Measurements from ENCODE around the gene SERPINF2. TPM values are rescaled to one million over a fixed set of nuclear protein-coding genes. Genes with fewer than 3 reads are reported as not detected.

The SERPINF2 gene
- total RNA-seq (30.6 TPM), polyA plus RNA-seq (ENCODE audit: insufficient read depth, low read depth, low replicate concordance) (209 TPM)
- long read RNA-seq, donor 1, transcript SERPINF2-201 (10 exons, 2,284 nt), result major isoform, 9 of 14 reads
- long read RNA-seq, donor 1, partial matches to known transcripts, result 5 of 14 reads
- long read RNA-seq, donor 1, other reads (novel, unspliced or antisense), result 0 of 14 reads
- long read RNA-seq, donor 2, transcript SERPINF2-202 (10 exons, 2,265 nt), result minor isoform, 7 of 22 reads
- long read RNA-seq, donor 2, transcript SERPINF2-201 (10 exons, 2,284 nt), result major isoform, 9 of 22 reads
- long read RNA-seq, donor 2, partial matches to known transcripts, result 5 of 22 reads
- long read RNA-seq, donor 2, other reads (novel, unspliced or antisense), result 0 of 22 reads
- long read RNA-seq, donor 3, transcript SERPINF2-201 (10 exons, 2,284 nt), result major isoform, 18 of 35 reads
- long read RNA-seq, donor 3, partial matches to known transcripts, result 12 of 35 reads
- long read RNA-seq, donor 3, other reads (novel, unspliced or antisense), result 0 of 35 reads
- long read RNA-seq, donor 4, transcript SERPINF2-202 (10 exons, 2,265 nt), result minor isoform, 6 of 40 reads
- long read RNA-seq, donor 4, transcript SERPINF2-201 (10 exons, 2,284 nt), result major isoform, 10 of 40 reads
- long read RNA-seq, donor 4, partial matches to known transcripts, result 23 of 40 reads
- long read RNA-seq, donor 4, other reads (novel, unspliced or antisense), result 0 of 40 reads
- long read RNA-seq, donor 5, partial matches to known transcripts, result 0 of 1 reads
- long read RNA-seq, donor 5, other reads (novel, unspliced or antisense), result 0 of 1 reads
- long read RNA-seq, donor 6, transcript SERPINF2-201 (10 exons, 2,284 nt), result major isoform, 20 of 76 reads
- long read RNA-seq, donor 6, transcript SERPINF2-202 (10 exons, 2,265 nt), result minor isoform, 6 of 76 reads
- long read RNA-seq, donor 6, partial matches to known transcripts, result 49 of 76 reads
- long read RNA-seq, donor 6, other reads (novel, unspliced or antisense), result 0 of 76 reads
- long read RNA-seq, donor 7, transcript SERPINF2-202 (10 exons, 2,265 nt), result major isoform, 5 of 31 reads
- long read RNA-seq, donor 7, partial matches to known transcripts, result 4 of 31 reads
- long read RNA-seq, donor 7, other reads (novel, unspliced or antisense), result 20 of 31 reads
- long read RNA-seq, donor 8, partial matches to known transcripts, result 0 of 6 reads
- long read RNA-seq, donor 8, other reads (novel, unspliced or antisense), result 0 of 6 reads
- long read RNA-seq, donor 9, transcript SERPINF2-201 (10 exons, 2,284 nt), result major isoform, 6 of 15 reads
- long read RNA-seq, donor 9, partial matches to known transcripts, result 6 of 15 reads
- long read RNA-seq, donor 9, other reads (novel, unspliced or antisense), result 0 of 15 reads
- long read RNA-seq, donor 10, transcript SERPINF2-201 (10 exons, 2,284 nt), result major isoform, 17 of 75 reads
- long read RNA-seq, donor 10, partial matches to known transcripts, result 53 of 75 reads
- long read RNA-seq, donor 10, other reads (novel, unspliced or antisense), result 0 of 75 reads

GRCh38 chr17:1742371-1743087 lies at the start of gene SERPINF2:
SERPINF2 (plus strand) TSS chr17:1742871; CDS start chr17:1744996, 2,125 bp downstream.
- H3K9ac ChIP-seq (ENCODE audit: low read length in 3 of 3), result no peak within 1 kb of the TSS
- FAIRE-seq, result no peak
- H3K4me3 ChIP-seq (ENCODE audit: low read length in 3 of 3), result peak within 1 kb of the TSS in 2 of 3 donors; percentile 63 to 64
- H3K4me1 ChIP-seq (ENCODE audit: control insufficient read depth in 2 of 3, insufficient read depth in 2 of 3, low read depth in 1 of 3, low read length in 3 of 3), result peaks cover 0 to 6% (median 4%) of the 10 kb centered on the region in 3 donors
- no peaks in the 10 kb centered on the region for H3K27me3 ChIP-seq (ENCODE audit: control insufficient read depth, insufficient read depth, low read length)
- intact Hi-C loops (cut with DNase I), result no loop called here
- peak within 1 kb of the TSS; percentile 59 to 74 for H3K27ac ChIP-seq (ENCODE audit: low read depth in 2 of 2, low read length in 2 of 2)
- no peak for TF ChIP-seq CTCF (IDR thresholded peaks at IDR 0.05; ENCODE audit: borderline replicate concordance, extremely low read depth, insufficient read depth)
- no peaks in the 10 kb centered on the region for H3K36me3 ChIP-seq (ENCODE audit: control insufficient read depth in 2 of 3, insufficient read depth in 3 of 3, low read length in 3 of 3)
- H3K9me3 ChIP-seq (ENCODE audit: control insufficient read depth in 2 of 3, insufficient read depth in 1 of 3, low read length in 3 of 3), result no peaks in the 10 kb centered on the region
- DNase-seq, result peak in 4 of 5 donors; percentile 87 to 92 (median 89)

- Histone ChIP-seq H3K27me3 (ENCODE audit: control insufficient read depth, insufficient read depth, low read length) (no peaks in the 10 kb centered on the region), H3K27ac (ENCODE audit: low read depth in 2 of 2, low read length in 2 of 2) (no peak overlapping the region), H3K9ac (ENCODE audit: low read length in 3 of 3) (no peak overlapping the region), H3K9me3 (ENCODE audit: control insufficient read depth in 2 of 3, insufficient read depth in 1 of 3, low read length in 3 of 3) (no peaks in the 10 kb centered on the region), H3K36me3 (ENCODE audit: control insufficient read depth in 2 of 3, insufficient read depth in 3 of 3, low read length in 3 of 3) (no peaks in the 10 kb centered on the region), H3K4me3 (ENCODE audit: low read length in 3 of 3) (no peak overlapping the region), H3K4me1 (ENCODE audit: control insufficient read depth in 2 of 3, insufficient read depth in 2 of 3, low read depth in 1 of 3, low read length in 3 of 3) (no peaks in the 10 kb centered on the region)
- intact Hi-C loops (cut with DNase I), result no loop called here
- DNase-seq (no peak), FAIRE-seq (no peak)
- no peak for TF ChIP-seq CTCF (IDR thresholded peaks at IDR 0.05; ENCODE audit: borderline replicate concordance, extremely low read depth, insufficient read depth)
These were observed 49.3 kb upstream of the SERPINF2 start for GRCh38 chr17:1693339-1693738.

GRCh38 chr17:1695365-1695764 lies 47.3 kb upstream of the SERPINF2 start:
- no peaks in the 10 kb centered on the region for H3K4me1 ChIP-seq (ENCODE audit: control insufficient read depth in 2 of 3, insufficient read depth in 2 of 3, low read depth in 1 of 3, low read length in 3 of 3)
- no peak overlapping the region for H3K27ac ChIP-seq (ENCODE audit: low read depth in 2 of 2, low read length in 2 of 2)
- intact Hi-C loops (cut with DNase I), result no loop called here
- H3K9ac ChIP-seq (ENCODE audit: low read length in 3 of 3), result no peak overlapping the region
- H3K36me3 ChIP-seq (ENCODE audit: control insufficient read depth in 2 of 3, insufficient read depth in 3 of 3, low read length in 3 of 3), result no peaks in the 10 kb centered on the region
- no peak for DNase-seq
- H3K9me3 ChIP-seq (ENCODE audit: control insufficient read depth in 2 of 3, insufficient read depth in 1 of 3, low read length in 3 of 3), result no peaks in the 10 kb centered on the region
- no peaks in the 10 kb centered on the region for H3K27me3 ChIP-seq (ENCODE audit: control insufficient read depth, insufficient read depth, low read length)
- no peak for TF ChIP-seq CTCF (IDR thresholded peaks at IDR 0.05; ENCODE audit: borderline replicate concordance, extremely low read depth, insufficient read depth)
- no peak overlapping the region for H3K4me3 ChIP-seq (ENCODE audit: low read length in 3 of 3)
- FAIRE-seq, result no peak

Measured in kidney (tissue), 22 donors.